Smooth muscle cell (in vitro differentiated cells): ENCODE data around the gene TOE1. TPM values are rescaled to one million over a fixed set of nuclear protein-coding genes. Genes with fewer than 3 reads are reported as not detected.
"Not testable (repeated sequence)": the region's sequence is repeated elsewhere in the genome, so short reads cannot be mapped to it uniquely, and the experiment has no call there.

ENCODE experiments used
- DNase-seq: peaks from one replicate; lab custom pipeline; 2025; ENCODE audit not compliant: unreplicated experiment; lab: John Stamatoyannopoulos, UW
- H2AFZ ChIP-seq: fragments of 200-600 bp; sonication (generic); 2 replicates; pipeline ENCODE4 v1.6.0; 2016; ENCODE audit warnings: antibody characterized with exemption, low read depth, mild to moderate bottlenecking
- H3F3A ChIP-seq: fragments of 200-600 bp; sonication (generic); 2 replicates; pipeline ENCODE4 v1.6.0; 2017; ENCODE audit warnings: antibody characterized with exemption, low read depth
- H3K27ac ChIP-seq: fragments of 200-600 bp; sonication (generic); 2 replicates; pipeline ENCODE4 v1.5.1; 2016; ENCODE audit warnings: low read depth, mild to moderate bottlenecking
- H3K27me3 ChIP-seq: fragments of 200-600 bp; sonication (generic); 2 replicates; pipeline ENCODE4 v1.6.1; 2016; ENCODE audit warnings: low read depth, mild to moderate bottlenecking
- H3K36me3 ChIP-seq: fragments of 200-600 bp; sonication (generic); 2 replicates; pipeline ENCODE4 v1.5.1; 2016; ENCODE audit warnings: low read depth
- H3K4me1 ChIP-seq: fragments of 200-600 bp; sonication (generic); 2 replicates; pipeline ENCODE4 v1.5.1; 2016; ENCODE audit warnings: low read depth
- H3K4me2 ChIP-seq: fragments of 200-600 bp; sonication (generic); 2 replicates; pipeline ENCODE4 v1.6.0; 2016; ENCODE audit warnings: mild to moderate bottlenecking
- H3K4me3 ChIP-seq: fragments of 200-600 bp; sonication (generic); 2 replicates; pipeline ENCODE4 v1.5.1; 2016; ENCODE audit warnings: mild to moderate bottlenecking
- H3K79me2 ChIP-seq: fragments of 200-600 bp; sonication (generic); 2 replicates; pipeline ENCODE4 v1.6.0; 2016; ENCODE audit warnings: low read depth, mild to moderate bottlenecking
- H3K9ac ChIP-seq: fragments of 200-600 bp; sonication (generic); 2 replicates; pipeline ENCODE4 v1.6.0; 2016; ENCODE audit warnings: low read depth
- H3K9me3 ChIP-seq: fragments of 200-600 bp; sonication (generic); replicated peaks from 2 replicates; pipeline ENCODE4 v1.5.1; 2016; ENCODE audit warnings: low read depth
- H4K20me1 ChIP-seq: fragments of 200-600 bp; sonication (generic); 2 replicates; pipeline ENCODE4 v1.6.0; 2016; ENCODE audit warnings: low read depth
- WGBS: methylation state at CpG from one replicate; pipeline ENCODE4 v1.1.7; 2016; ENCODE audit warnings: low lambda C conversion rate; 5-methylcytosine and 5-hydroxymethylcytosine counted together
- polyA plus RNA-seq: library from polyadenylated mRNA; unstranded; fragments of >200 nt; fragmentation: Nextera tagmentation; extraction: Ambion mirVana; gene quantifications from 2 replicates; pipeline ENCODE4 v1.2.1, GENCODE V29; 2016
- total RNA-seq: library from RNA; depleted of rRNA; stranded (reverse); fragments of >200 nt; gene quantifications from 2 replicates; pipeline ENCODE4 v1.2.3, GENCODE V29; 2014
- TF ChIP-seq, protein P1 (sequence below): fragments of 200-600 bp; sonication (generic); IDR thresholded peaks from 2 replicates; pipeline ENCODE4 v1.5.1; 2017; ENCODE audit warnings: borderline replicate concordance, mild to moderate bottlenecking, antibody characterized with exemption; ENCODE audit not compliant: insufficient read depth, poor library complexity, severe bottlenecking

Gene TOE1
- total and polyA plus RNA-seq, 2 experiments from 2014 or later = 2.8 to 3.3 TPM

DNA sequence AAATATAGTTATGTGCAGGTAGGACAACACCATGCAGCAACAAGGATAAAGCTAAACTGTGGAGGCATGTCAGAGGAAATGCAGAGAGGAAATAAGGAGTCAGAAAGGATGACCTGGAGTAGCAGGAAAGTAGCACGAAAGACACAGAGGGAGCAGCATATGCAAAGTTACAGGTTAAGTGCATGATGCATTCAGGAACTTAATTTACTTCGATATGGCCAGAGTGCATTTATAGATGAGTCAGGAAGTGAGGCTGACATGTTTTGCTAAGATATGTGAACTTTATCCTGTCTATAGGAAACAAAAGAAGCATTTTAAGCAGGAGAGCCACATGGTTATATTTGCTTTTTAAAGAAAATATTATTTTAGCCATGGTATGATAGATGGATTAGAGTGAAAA lies 15.7 kb downstream of the TOE1 start:
- Histone ChIP-seq H3K4me3 (no peak overlapping the region), H3K9ac (no peak overlapping the region), H3K27me3 (no peaks in the 10 kb centered on the region), H4K20me1 (no peaks in the 10 kb centered on the region), H2AFZ (no peak overlapping the region), H3K36me3 (no peaks in the 10 kb centered on the region), H3K27ac (no peak overlapping the region), H3K4me1 (peaks cover 9% of the 10 kb centered on the region), H3K9me3 (no peaks in the 10 kb centered on the region), H3F3A (no peaks in the 10 kb centered on the region), H3K79me2 (no peaks in the 10 kb centered on the region), H3K4me2 (no peak overlapping the region)
- WGBS = 85% methylated on average over 2 of the region's 2 CpGs
- TF ChIP-seq, protein P1, sequence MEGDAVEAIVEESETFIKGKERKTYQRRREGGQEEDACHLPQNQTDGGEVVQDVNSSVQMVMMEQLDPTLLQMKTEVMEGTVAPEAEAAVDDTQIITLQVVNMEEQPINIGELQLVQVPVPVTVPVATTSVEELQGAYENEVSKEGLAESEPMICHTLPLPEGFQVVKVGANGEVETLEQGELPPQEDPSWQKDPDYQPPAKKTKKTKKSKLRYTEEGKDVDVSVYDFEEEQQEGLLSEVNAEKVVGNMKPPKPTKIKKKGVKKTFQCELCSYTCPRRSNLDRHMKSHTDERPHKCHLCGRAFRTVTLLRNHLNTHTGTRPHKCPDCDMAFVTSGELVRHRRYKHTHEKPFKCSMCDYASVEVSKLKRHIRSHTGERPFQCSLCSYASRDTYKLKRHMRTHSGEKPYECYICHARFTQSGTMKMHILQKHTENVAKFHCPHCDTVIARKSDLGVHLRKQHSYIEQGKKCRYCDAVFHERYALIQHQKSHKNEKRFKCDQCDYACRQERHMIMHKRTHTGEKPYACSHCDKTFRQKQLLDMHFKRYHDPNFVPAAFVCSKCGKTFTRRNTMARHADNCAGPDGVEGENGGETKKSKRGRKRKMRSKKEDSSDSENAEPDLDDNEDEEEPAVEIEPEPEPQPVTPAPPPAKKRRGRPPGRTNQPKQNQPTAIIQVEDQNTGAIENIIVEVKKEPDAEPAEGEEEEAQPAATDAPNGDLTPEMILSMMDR = no peak
- DNase-seq = no peak

DNA sequence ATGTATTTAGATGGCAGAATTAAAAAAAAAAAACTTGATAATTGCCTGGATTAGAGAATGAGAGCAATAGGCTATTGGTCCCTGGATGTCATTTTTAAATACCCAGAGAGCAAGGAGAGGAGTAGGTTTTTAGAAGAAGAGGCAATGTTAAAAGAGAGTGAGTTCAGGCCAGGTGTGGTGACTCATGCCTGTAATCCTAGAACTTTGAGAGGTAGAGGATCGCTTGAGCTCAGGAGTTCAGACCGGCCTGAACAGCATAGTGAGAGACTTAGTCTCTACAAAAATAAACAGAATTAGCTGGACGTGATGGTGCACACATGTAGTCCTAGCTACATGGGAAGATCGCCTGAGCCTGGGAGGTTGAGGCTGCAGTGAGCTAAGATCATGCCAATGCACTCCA lies 16.2 kb downstream of the TOE1 start:
- H3K27ac ChIP-seq = no peak overlapping the region
- no peak overlapping the region for H3K4me2 ChIP-seq
- no peak overlapping the region for H3K4me3 ChIP-seq
- H3K4me1 ChIP-seq = peaks cover 10% of the 10 kb centered on the region
- H3F3A ChIP-seq = no peaks in the 10 kb centered on the region
- no peak overlapping the region for H2AFZ ChIP-seq
- no peaks in the 10 kb centered on the region for H3K9me3 ChIP-seq
- TF ChIP-seq, protein P1 = no peak
- no peaks in the 10 kb centered on the region for H3K27me3 ChIP-seq
- no peaks in the 10 kb centered on the region for H4K20me1 ChIP-seq
- H3K9ac ChIP-seq = no peak overlapping the region
- WGBS = 66% methylated on average over 4 of the region's 4 CpGs
- no peaks in the 10 kb centered on the region for H3K36me3 ChIP-seq
- DNase-seq = no peak
- no peaks in the 10 kb centered on the region for H3K79me2 ChIP-seq

DNA sequence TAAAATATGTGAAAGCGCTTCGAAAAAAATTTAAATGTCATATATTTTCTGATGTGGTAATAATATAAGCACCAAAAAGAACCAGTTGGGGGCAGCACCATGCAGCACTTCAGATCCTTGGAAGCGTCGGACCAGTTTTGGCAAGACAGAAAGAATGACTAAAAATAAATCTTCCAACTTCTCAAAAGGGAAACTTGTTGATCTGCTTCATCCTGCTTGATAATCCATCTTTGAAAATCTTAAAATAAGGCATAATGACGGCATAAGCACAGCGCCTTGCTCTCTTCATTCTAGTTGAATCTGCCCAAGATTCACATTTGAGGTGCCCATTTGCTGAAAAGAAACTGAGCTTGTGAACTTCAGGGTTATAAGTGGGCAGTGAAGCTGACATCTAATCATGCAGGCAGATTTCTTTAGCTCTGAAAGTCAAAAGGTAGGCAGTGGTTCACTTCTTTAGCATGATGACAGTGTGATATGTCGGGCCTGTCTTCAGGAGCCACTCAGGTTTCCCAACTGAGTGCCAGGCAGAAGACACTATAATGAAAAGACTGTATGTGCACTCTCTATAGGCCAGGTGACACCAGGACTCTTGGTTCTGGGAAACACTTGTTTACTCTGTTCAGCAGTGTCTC lies 20.0 kb downstream of the TOE1 start:
- no peak overlapping the region for H3K27ac ChIP-seq
- H3F3A ChIP-seq = no peaks in the 10 kb centered on the region
- H3K4me3 ChIP-seq = no peak overlapping the region
- TF ChIP-seq, protein P1 = peak; percentile 66
- H2AFZ ChIP-seq = peak overlapping the region; percentile 85
- H3K9ac ChIP-seq = no peak overlapping the region
- no peaks in the 10 kb centered on the region for H3K36me3 ChIP-seq
- DNase-seq = no peak
- H4K20me1 ChIP-seq = no peaks in the 10 kb centered on the region
- no peaks in the 10 kb centered on the region for H3K27me3 ChIP-seq
- 43% methylated on average over 7 of the region's 7 CpGs for WGBS
- peak overlapping the region; percentile 68 for H3K4me2 ChIP-seq
- peaks cover 10% of the 10 kb centered on the region for H3K4me1 ChIP-seq
- H3K9me3 ChIP-seq = no peaks in the 10 kb centered on the region
- no peaks in the 10 kb centered on the region for H3K79me2 ChIP-seq

DNA sequence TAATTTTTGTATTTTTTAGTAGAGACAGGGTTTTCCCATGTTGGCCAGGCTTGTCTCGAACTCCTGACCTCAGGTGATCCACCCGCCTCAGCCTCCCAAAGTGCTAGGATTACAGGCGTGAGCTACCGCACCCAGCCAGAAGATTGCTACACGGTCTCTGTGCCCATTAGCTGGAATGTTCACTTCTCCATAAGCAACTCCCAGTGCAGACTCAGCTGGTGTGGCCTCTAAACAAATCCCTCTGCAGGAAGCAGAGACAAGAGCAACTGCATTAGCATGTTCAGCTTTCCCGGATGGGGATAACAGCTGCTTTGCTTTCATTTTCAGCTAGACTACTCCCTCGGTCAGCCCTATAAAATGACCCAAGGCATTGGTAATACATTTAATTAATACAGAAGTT lies 21.0 kb downstream of the TOE1 start:
- H3K9ac ChIP-seq = peak overlapping the region; percentile 6
- not testable (repeated sequence) for H3K36me3 ChIP-seq, H3F3A ChIP-seq, DNase-seq, H3K27me3 ChIP-seq, H3K9me3 ChIP-seq, H3K79me2 ChIP-seq, H4K20me1 ChIP-seq
- peak overlapping the region; percentile 30 for H3K27ac ChIP-seq
- peak overlapping the region; percentile 33 for H3K4me3 ChIP-seq
- WGBS = 42% methylated on average over 7 of the region's 7 CpGs
- H3K4me1 ChIP-seq = peaks cover 13% of the 10 kb centered on the region
- peak overlapping the region; percentile 58 for H2AFZ ChIP-seq
- H3K4me2 ChIP-seq = peak overlapping the region; percentile 75
